ENCODE results near the gene CCR3. TPM values are rescaled to one million over a fixed set of nuclear protein-coding genes. Genes with fewer than 3 reads are reported as not detected.

The CCR3 gene
- total RNA-seq, 2 donors from 2014 or later: not detected

DNA sequence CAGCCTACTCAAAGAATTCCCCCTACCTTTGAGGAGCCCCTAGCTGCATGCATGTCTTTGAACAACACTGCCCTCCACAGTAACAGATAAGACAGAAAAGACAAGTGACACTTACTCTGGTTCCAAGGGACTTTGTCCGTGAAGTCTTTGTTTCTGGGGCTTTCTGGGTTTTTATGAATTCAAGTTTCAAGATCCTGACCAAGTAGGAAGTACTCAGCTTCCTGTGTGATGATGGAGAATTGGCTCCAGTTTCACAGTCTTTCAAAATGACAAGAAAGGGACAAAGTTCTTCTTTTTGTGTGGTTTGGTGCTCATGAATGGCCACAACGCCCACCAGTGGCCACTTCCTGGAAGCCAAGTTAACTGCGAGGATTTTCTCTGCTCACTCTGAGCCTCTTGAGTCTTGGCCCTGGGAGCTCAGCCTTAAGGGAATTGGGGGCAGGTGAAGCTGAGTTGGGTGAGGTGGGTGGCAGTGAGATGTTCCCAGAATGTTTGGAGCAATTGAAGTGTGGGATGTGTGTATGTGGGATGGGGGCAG is 34.0 kb upstream of the CCR3 start, which contains the start of gene CCR1:
CCR1 (minus strand) TSS at position 147 of the 538 bp plus-strand sequence. CDS start 4,000 bp downstream, outside the sequence.
- no peak within 1 kb of the TSS for H3K4me3 Mint-ChIP-seq
- H3K27ac Mint-ChIP-seq: no peak within 1 kb of the TSS
- TF ChIP-seq, protein P1, sequence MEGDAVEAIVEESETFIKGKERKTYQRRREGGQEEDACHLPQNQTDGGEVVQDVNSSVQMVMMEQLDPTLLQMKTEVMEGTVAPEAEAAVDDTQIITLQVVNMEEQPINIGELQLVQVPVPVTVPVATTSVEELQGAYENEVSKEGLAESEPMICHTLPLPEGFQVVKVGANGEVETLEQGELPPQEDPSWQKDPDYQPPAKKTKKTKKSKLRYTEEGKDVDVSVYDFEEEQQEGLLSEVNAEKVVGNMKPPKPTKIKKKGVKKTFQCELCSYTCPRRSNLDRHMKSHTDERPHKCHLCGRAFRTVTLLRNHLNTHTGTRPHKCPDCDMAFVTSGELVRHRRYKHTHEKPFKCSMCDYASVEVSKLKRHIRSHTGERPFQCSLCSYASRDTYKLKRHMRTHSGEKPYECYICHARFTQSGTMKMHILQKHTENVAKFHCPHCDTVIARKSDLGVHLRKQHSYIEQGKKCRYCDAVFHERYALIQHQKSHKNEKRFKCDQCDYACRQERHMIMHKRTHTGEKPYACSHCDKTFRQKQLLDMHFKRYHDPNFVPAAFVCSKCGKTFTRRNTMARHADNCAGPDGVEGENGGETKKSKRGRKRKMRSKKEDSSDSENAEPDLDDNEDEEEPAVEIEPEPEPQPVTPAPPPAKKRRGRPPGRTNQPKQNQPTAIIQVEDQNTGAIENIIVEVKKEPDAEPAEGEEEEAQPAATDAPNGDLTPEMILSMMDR (conservative IDR thresholded peaks at IDR 0.05): peak; percentile 84
- H3K27me3 ChIP-seq (ENCODE audit: control insufficient read depth, insufficient read depth, low read length, poor library complexity, severe bottlenecking): no peaks in the 10 kb centered on the region
- H3K27ac ChIP-seq (ENCODE audit: low read depth, low read length): no peak within 1 kb of the TSS
- 44 to 53% methylated on average over 3 of the region's 3 CpGs for WGBS, 2 experiments (ENCODE audit: insufficient coverage in 1 of 2, insufficient read length in 1 of 2)
- no peaks in the 10 kb centered on the region for H3K27me3 Mint-ChIP-seq (ENCODE audit: insufficient read depth)
- no peak within 1 kb of the TSS for H3K4me3 ChIP-seq (ENCODE audit: low read length)
- no peaks in the 10 kb centered on the region for H3K9me3 Mint-ChIP-seq
- no peaks in the 10 kb centered on the region for H3K4me1 ChIP-seq (ENCODE audit: control insufficient read depth, insufficient read depth, low read length)
- peak; percentile 85 for DNase-seq
- H3K36me3 ChIP-seq (ENCODE audit: control insufficient read depth, insufficient read depth, low read length): no peaks in the 10 kb centered on the region
- H3K36me3 Mint-ChIP-seq (ENCODE audit: low read depth): no peaks in the 10 kb centered on the region
- no peak within 1 kb of the TSS for H3K9ac ChIP-seq (ENCODE audit: extremely low read depth, low read length, poor library complexity, severe bottlenecking)
- no peaks in the 10 kb centered on the region for H3K9me3 ChIP-seq (ENCODE audit: control insufficient read depth, low read length)
- peaks cover 7% of the 10 kb centered on the region for H3K4me1 Mint-ChIP-seq

DNA sequence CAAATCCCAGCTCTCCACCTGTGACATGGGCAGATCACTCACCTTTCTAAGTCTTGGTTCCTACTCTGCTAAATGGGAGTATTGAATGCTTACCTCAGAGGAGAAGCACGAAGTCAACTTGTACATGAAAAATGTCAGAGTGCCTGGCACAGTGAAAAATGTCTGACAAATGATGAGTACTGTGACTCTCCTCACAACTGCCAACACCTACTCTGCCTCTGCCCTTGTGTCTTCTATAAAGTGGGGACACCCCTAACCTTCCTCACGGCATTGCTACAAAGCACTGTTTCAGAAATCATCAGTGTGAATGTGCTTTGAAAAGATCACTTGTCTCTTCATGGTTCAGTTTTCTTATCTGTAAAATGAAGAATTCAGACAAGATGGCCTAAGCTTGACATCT is 33.2 kb upstream of the CCR3 start:
- Mint-ChIP-seq H3K36me3 (ENCODE audit: low read depth) (no peaks in the 10 kb centered on the region), H3K4me3 (no peak overlapping the region), H3K27me3 (ENCODE audit: insufficient read depth) (no peaks in the 10 kb centered on the region), H3K27ac (no peak overlapping the region), H3K4me1 (peaks cover 7% of the 10 kb centered on the region), H3K9me3 (no peaks in the 10 kb centered on the region)
- H3K27me3 ChIP-seq (ENCODE audit: control insufficient read depth, insufficient read depth, low read length, poor library complexity, severe bottlenecking): peaks cover 6% of the 10 kb centered on the region
- no peak overlapping the region for H3K27ac ChIP-seq (ENCODE audit: low read depth, low read length)
- WGBS, 2 experiments (ENCODE audit: insufficient coverage in 1 of 2, insufficient read length in 1 of 2): 0 to 69% methylated on average over 1 to 2 of the region's 2 CpGs
- TF ChIP-seq, protein P1 (conservative IDR thresholded peaks at IDR 0.05): no peak
- no peak overlapping the region for H3K4me3 ChIP-seq (ENCODE audit: low read length)
- H3K9me3 ChIP-seq (ENCODE audit: control insufficient read depth, low read length): no peaks in the 10 kb centered on the region
- no peaks in the 10 kb centered on the region for H3K36me3 ChIP-seq (ENCODE audit: control insufficient read depth, insufficient read depth, low read length)
- DNase-seq: no peak
- H3K9ac ChIP-seq (ENCODE audit: extremely low read depth, low read length, poor library complexity, severe bottlenecking): no peak overlapping the region
- no peaks in the 10 kb centered on the region for H3K4me1 ChIP-seq (ENCODE audit: control insufficient read depth, insufficient read depth, low read length)

DNA sequence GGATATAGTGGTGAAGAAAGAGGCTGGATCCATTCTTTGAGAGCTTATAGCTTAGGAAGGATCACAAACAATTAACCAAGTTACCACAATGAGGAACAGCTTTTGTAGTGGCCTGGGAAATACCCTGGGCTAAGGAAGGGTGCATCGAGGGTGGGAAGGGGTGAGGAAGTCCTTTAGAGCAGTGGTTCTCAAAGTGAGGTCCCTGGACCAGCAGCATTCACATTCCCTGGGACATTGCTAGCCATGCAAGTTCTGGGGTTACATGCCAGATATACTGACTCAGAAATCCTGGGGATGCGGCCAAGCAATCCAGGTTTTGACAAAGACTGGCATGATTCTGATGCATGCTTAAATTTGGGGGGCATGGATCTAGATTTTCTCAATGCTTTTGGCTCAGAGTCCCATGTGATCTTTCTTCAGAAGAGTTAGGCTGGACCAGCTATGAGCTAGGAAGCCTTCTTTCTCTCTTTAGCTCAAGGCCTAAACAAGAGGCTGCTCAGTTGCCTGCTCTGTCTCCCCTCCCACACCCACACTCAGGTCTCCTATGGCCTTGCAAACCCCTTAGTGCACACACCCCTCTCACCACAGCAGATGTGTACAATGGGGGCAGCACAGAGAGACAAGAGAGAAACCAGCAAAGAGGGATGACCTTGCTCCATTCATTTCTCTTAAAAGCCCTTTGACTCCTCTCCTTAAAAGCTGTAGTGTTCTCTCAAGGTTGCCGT is 32.4 kb upstream of the CCR3 start:
- no peaks in the 10 kb centered on the region for H3K9me3 ChIP-seq (ENCODE audit: control insufficient read depth, low read length)

More for the DNA sequence above, 32.4 kb upstream of the CCR3 start:
- Mint-ChIP-seq H3K4me3 (no peak overlapping the region), H3K27ac (no peak overlapping the region), H3K4me1 (peaks cover 9% of the 10 kb centered on the region), H3K9me3 (no peaks in the 10 kb centered on the region), H3K36me3 (ENCODE audit: low read depth) (no peaks in the 10 kb centered on the region), H3K27me3 (ENCODE audit: insufficient read depth) (no peaks in the 10 kb centered on the region)
- Histone ChIP-seq H3K36me3 (ENCODE audit: control insufficient read depth, insufficient read depth, low read length) (no peaks in the 10 kb centered on the region), H3K27me3 (ENCODE audit: control insufficient read depth, insufficient read depth, low read length, poor library complexity, severe bottlenecking) (peaks cover 10% of the 10 kb centered on the region), H3K9ac (ENCODE audit: extremely low read depth, low read length, poor library complexity, severe bottlenecking) (no peak overlapping the region), H3K4me1 (ENCODE audit: control insufficient read depth, insufficient read depth, low read length) (no peaks in the 10 kb centered on the region), H3K27ac (ENCODE audit: low read depth, low read length) (no peak overlapping the region), H3K4me3 (ENCODE audit: low read length) (no peak overlapping the region)
- TF ChIP-seq, protein P1 (conservative IDR thresholded peaks at IDR 0.05): no peak
- WGBS, 2 experiments (ENCODE audit: insufficient coverage in 1 of 2, insufficient read length in 1 of 2): 88 to 94% methylated on average over 2 to 3 of the region's 3 CpGs
- DNase-seq: no peak

All from endodermal cell (in vitro differentiated cells).